ENCODE results near the gene PRXL2B.

PRXL2B gene

DNA sequence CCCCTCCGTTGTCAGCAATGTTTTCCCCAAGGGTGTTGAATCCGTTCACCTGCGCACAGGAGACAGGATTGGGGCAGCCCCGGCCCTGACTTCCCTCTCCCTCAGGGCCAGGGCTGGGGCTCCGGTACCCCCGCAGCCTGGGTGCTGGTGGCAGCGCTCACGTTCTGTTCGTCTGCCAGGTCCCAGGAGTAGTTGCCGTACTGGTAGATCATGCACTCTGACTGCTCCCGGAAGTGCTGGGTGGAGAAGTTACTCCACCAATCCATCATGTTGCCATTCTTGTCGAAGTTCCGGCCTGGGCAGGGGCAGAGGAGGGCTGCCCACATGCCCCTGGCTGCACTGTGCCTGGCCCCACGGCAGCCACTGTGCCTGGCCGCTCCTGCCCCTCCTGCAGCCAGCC is 6.1 kb downstream of the PRXL2B start:
- Mint-ChIP-seq H3K4me1 (peaks cover 5% of the 10 kb centered on the region), H3K4me3 (no peak overlapping the region), H3K27me3 (ENCODE audit: low read depth, poor library complexity) (peaks cover 4% of the 10 kb centered on the region), H3K9me3 (peaks cover 5% of the 10 kb centered on the region), H3K36me3 (ENCODE audit: low read depth) (peaks cover 10% of the 10 kb centered on the region), H3K27ac (no peak overlapping the region)
- DNase-seq: no peak
- no peak for TF ChIP-seq CTCF (IDR thresholded peaks at IDR 0.05)

- H3K27me3 Mint-ChIP-seq (ENCODE audit: low read depth, poor library complexity): peaks cover 11% of the 10 kb centered on the region
Observed at GRCh38 chr1:2593251-2593878, 6.8 kb downstream of the PRXL2B start.

GRCh38 chr1:2594001-2594640 is 7.5 kb downstream of the PRXL2B start:
- H3K9me3 Mint-ChIP-seq: peaks cover 14% of the 10 kb centered on the region
- H3K27ac Mint-ChIP-seq: no peak overlapping the region
- H3K27me3 Mint-ChIP-seq (ENCODE audit: low read depth, poor library complexity): peaks cover 16% of the 10 kb centered on the region
- no peak for DNase-seq
- H3K4me1 Mint-ChIP-seq: peaks cover 10% of the 10 kb centered on the region
- H3K4me3 Mint-ChIP-seq: no peak overlapping the region
- H3K36me3 Mint-ChIP-seq (ENCODE audit: low read depth): peaks cover 10% of the 10 kb centered on the region
- TF ChIP-seq CTCF (IDR thresholded peaks at IDR 0.05): no peak

More at GRCh38 chr1:2593251-2593878, 6.8 kb downstream of the PRXL2B start:
- Mint-ChIP-seq H3K27ac (no peak overlapping the region), H3K4me1 (peaks cover 10% of the 10 kb centered on the region), H3K4me3 (no peak overlapping the region), H3K9me3 (peaks cover 10% of the 10 kb centered on the region), H3K36me3 (ENCODE audit: low read depth) (peaks cover 10% of the 10 kb centered on the region)
- no peak for TF ChIP-seq CTCF (IDR thresholded peaks at IDR 0.05)
- DNase-seq: no peak

DNA sequence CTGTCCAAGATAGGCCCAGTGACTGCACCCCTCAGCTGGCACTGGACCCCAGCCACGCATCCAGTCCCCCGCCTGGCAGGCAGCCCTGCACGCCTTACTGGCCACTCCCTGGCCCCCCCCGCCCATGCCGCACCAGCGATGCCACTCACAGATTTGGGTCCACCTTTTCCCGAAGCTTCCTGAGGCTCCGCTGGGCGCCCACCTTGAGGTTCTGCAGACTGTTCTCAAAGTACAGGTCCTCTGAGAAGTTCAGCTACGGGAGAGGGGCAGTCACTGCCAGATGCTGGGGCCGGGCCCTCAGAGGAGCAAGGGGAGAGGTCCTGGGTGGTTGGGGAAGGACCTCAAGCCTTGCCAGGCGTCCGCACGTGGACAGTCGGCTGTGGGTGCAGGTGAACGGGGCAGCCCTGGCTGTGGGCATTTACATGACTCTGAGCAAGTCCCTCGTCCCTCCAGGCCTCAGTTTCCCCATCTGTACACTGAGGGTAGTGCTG is 8.1 kb downstream of the PRXL2B start:
- Mint-ChIP-seq H3K4me3 (no peak overlapping the region), H3K36me3 (ENCODE audit: low read depth) (peaks cover 5% of the 10 kb centered on the region), H3K27ac (no peak overlapping the region)

DNA sequence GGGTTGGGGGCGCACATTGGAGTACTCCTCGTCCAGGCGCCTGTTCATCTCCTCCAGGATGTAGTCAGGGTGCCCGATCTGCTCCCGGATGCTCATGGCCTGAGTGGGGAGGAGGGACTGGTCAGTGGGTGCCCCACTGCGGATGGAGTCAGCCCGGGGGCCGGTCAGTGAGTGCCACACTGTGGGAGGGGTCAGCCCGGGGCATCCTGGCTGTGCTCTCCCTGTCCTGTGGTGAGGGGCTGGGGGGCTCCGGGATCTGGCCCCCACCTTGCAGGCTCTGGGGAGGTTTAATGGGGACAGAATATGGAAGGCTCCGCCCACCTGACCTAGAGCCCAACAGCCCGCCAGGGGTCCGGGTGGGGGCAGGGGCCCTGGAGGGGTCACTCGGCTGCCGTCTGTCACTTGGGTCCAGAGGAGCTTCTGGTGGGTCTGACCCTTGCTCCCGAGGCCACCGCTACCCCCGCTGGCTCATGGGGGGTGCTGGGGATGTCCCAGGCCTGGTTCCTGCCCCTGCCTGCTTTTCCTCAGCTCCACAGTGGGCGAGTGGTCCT is 8.8 kb downstream of the PRXL2B start:
- H3K4me3 Mint-ChIP-seq: no peak overlapping the region
- no peak for DNase-seq
- peaks cover 20% of the 10 kb centered on the region for H3K27me3 Mint-ChIP-seq (ENCODE audit: low read depth, poor library complexity)
- H3K9me3 Mint-ChIP-seq: peaks cover 14% of the 10 kb centered on the region
- TF ChIP-seq CTCF (IDR thresholded peaks at IDR 0.05): no peak
- H3K27ac Mint-ChIP-seq: no peak overlapping the region
- H3K36me3 Mint-ChIP-seq (ENCODE audit: low read depth): peaks cover 5% of the 10 kb centered on the region
- peaks cover 10% of the 10 kb centered on the region for H3K4me1 Mint-ChIP-seq

More for the DNA sequence above, 8.1 kb downstream of the PRXL2B start:
- Mint-ChIP-seq H3K27me3 (ENCODE audit: low read depth, poor library complexity) (peaks cover 16% of the 10 kb centered on the region), H3K9me3 (peaks cover 14% of the 10 kb centered on the region), H3K4me1 (peaks cover 10% of the 10 kb centered on the region)
- TF ChIP-seq CTCF (IDR thresholded peaks at IDR 0.05): no peak
- DNase-seq: no peak
